AG04449 (cell line): Measurements from ENCODE around the gene BABAM2.

ENCODE experiments used
- CTCF ChIA-PET: fragments of 350-600 bp; formaldehyde crosslinking; extraction: SDS; loops from one replicate; lab custom pipeline; 2021; ENCODE audit warnings: antibody characterized with exemption; lab: Yijun Ruan, JAX
- POLR2A ChIA-PET: fragments of 400-600, 350-600 bp; formaldehyde crosslinking; extraction: SDS; loops from one replicate; lab custom pipeline; 2020; ENCODE audit warnings: antibody characterized with exemption, inconsistent platforms; lab: Yijun Ruan, JAX
- DNase-seq: peaks from one replicate; pipeline ENCODE4 v3.0.0-alpha.2; 2010; ENCODE audit warnings: low read depth, low spot score
- H3K4me3 ChIP-seq: 2 replicates; pipeline ENCODE4 v1.5.1; 2011; ENCODE audit warnings: low read depth, mild to moderate bottlenecking, control low read depth, low read length
- TF ChIP-seq, protein P1 (sequence below): IDR thresholded peaks from one replicate; pipeline ENCODE4 v1.5.1; 2011; ENCODE audit warnings: mild to moderate bottlenecking, moderate library complexity, low read length, control low read depth, inconsistent platforms; ENCODE audit not compliant: insufficient read depth; ENCODE audit errors: missing control alignments

The BABAM2 gene

GRCh38 chr2:28381225-28382180, 491.0 kb downstream of the BABAM2 start:
- ChIA-PET POLR2A (no interaction called here), CTCF (interaction anchor here (1.0 kb wide), 2 partner anchors 9 to 15 kb away, joined by 3 read pairs; no protein-coding TSS in a partner anchor)
- TF ChIP-seq, protein P1, sequence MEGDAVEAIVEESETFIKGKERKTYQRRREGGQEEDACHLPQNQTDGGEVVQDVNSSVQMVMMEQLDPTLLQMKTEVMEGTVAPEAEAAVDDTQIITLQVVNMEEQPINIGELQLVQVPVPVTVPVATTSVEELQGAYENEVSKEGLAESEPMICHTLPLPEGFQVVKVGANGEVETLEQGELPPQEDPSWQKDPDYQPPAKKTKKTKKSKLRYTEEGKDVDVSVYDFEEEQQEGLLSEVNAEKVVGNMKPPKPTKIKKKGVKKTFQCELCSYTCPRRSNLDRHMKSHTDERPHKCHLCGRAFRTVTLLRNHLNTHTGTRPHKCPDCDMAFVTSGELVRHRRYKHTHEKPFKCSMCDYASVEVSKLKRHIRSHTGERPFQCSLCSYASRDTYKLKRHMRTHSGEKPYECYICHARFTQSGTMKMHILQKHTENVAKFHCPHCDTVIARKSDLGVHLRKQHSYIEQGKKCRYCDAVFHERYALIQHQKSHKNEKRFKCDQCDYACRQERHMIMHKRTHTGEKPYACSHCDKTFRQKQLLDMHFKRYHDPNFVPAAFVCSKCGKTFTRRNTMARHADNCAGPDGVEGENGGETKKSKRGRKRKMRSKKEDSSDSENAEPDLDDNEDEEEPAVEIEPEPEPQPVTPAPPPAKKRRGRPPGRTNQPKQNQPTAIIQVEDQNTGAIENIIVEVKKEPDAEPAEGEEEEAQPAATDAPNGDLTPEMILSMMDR, result no peak
- no peak overlapping the region for H3K4me3 ChIP-seq
- DNase-seq, result no peak

DNA sequence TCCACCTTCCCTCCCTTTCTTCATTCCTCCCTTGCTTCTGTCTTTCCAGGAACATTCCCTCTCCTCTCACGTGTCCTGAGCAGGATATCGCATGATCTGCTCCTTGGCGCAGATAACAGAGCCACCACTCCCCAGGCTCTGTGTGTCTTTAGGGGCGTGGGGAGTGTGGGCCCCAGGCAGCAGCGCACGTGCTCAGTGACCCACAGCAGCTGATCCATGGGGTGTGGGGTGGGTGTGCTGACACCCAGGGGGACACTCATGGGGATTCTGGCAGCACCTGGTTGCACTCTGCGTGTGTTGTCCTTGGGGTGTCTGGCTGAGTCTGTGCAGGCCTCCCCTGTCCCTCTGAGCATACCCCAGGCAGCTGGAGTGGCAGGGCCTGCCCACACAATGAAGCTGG, 492.2 kb downstream of the BABAM2 start:
- DNase-seq, result no peak
- TF ChIP-seq, protein P1, result no peak
- ChIA-PET POLR2A (interaction anchor here (0.7 kb wide), 1 partner anchor 179 kb away, joined by 3 read pairs; no protein-coding TSS in a partner anchor), CTCF (no interaction called here)
- no peak overlapping the region for H3K4me3 ChIP-seq

GRCh38 chr2:28387082-28387960, 496.8 kb downstream of the BABAM2 start:
- no peak for DNase-seq
- CTCF ChIA-PET, result no interaction called here
- H3K4me3 ChIP-seq, result no peak overlapping the region
- TF ChIP-seq, protein P1, result no peak
- POLR2A ChIA-PET, result no interaction called here
